DOHH2 (cell line): ENCODE measurements around the gene AK8.

Experiments
- H3F3A ChIP-seq: fragments of 200-600 bp; sonication (generic), shearing (Covaris generic); 2 replicates; pipeline ENCODE4 v1.6.0; 2016; ENCODE audit warnings: antibody characterized with exemption, mild to moderate bottlenecking; ENCODE audit not compliant: control insufficient read depth, insufficient read depth
- H3K27ac ChIP-seq: fragments of 200-600 bp; sonication (generic); 2 replicates; pipeline ENCODE4 v1.5.1; 2014; ENCODE audit warnings: low read depth, mild to moderate bottlenecking, low read length, moderate library complexity
- H3K27me3 ChIP-seq: fragments of 200-600 bp; sonication (generic); 2 replicates; pipeline ENCODE4 v1.6.1; 2014; ENCODE audit warnings: mild to moderate bottlenecking, low read length, mixed read lengths; ENCODE audit not compliant: control insufficient read depth
- H3K36me3 ChIP-seq: fragments of 200-600 bp; sonication (generic); 2 replicates; pipeline ENCODE4 v1.6.1; 2014; ENCODE audit warnings: mild to moderate bottlenecking, low read length, moderate library complexity, mixed read lengths; ENCODE audit not compliant: control insufficient read depth
- H3K4me1 ChIP-seq: fragments of 200-600 bp; sonication (generic); 2 replicates; pipeline ENCODE4 v1.6.1; 2014; ENCODE audit warnings: mild to moderate bottlenecking, low read length, mixed read lengths; ENCODE audit not compliant: control insufficient read depth
- H3K4me2 ChIP-seq: fragments of 200-600 bp; sonication (generic); 2 replicates; pipeline ENCODE4 v1.6.0; 2014; ENCODE audit warnings: mild to moderate bottlenecking, low read length, moderate library complexity
- H3K4me3 ChIP-seq: fragments of 200-600 bp; sonication (generic); 2 replicates; pipeline ENCODE4 v1.5.1; 2014; ENCODE audit warnings: mild to moderate bottlenecking, low read length, mixed read lengths
- H3K79me2 ChIP-seq: fragments of 200-600 bp; sonication (generic); 2 replicates; pipeline ENCODE4 v1.6.1; 2014; ENCODE audit warnings: mild to moderate bottlenecking, low read length, mixed read lengths; ENCODE audit not compliant: control insufficient read depth
- H3K9me2 ChIP-seq: fragments of 200-600 bp; sonication (generic); replicated peaks from 2 replicates; pipeline ENCODE4 v1.6.1; 2014; ENCODE audit warnings: mild to moderate bottlenecking, low read length, mixed read lengths; ENCODE audit not compliant: control insufficient read depth
- H3K9me3 ChIP-seq: fragments of 200-600 bp; sonication (generic); 2 replicates; pipeline ENCODE4 v1.6.1; 2014; ENCODE audit warnings: antibody characterized with exemption, low read length, mixed read lengths; ENCODE audit not compliant: control insufficient read depth, insufficient read depth
- H4K20me1 ChIP-seq: fragments of 200-600 bp; sonication (generic); 2 replicates; pipeline ENCODE4 v1.6.0; 2014; ENCODE audit warnings: low read depth, mild to moderate bottlenecking, antibody characterized with exemption, low read length, moderate library complexity; ENCODE audit not compliant: control insufficient read depth, insufficient read depth
- CTCF ChIP-seq: fragments of 200-600 bp; sonication (generic); IDR thresholded peaks from one replicate; pipeline ENCODE4 v1.5.1; 2014; ENCODE audit warnings: antibody characterized with exemption, mild to moderate bottlenecking, low read depth, low read length; ENCODE audit not compliant: poor library complexity, severe bottlenecking
- EZH2phosphoT487 ChIP-seq: fragments of 200-600 bp; sonication (generic); IDR thresholded peaks from 2 replicates; pipeline ENCODE4 v1.6.1; 2017; ENCODE audit warnings: borderline replicate concordance, mild to moderate bottlenecking, antibody characterized with exemption, low read length, moderate library complexity, mixed read lengths

The AK8 gene

GRCh38 chr9:132769906-132770769 is 107.9 kb downstream of the AK8 start:
- Histone ChIP-seq H4K20me1 (no peaks in the 10 kb centered on the region), H3K4me2 (peak overlapping the region; percentile 97), H3K9me3 (peaks cover 4% of the 10 kb centered on the region; the same call in 1 of the 2 replicates), H3K79me2 (no peaks in the 10 kb centered on the region), H3K27me3 (no peaks in the 10 kb centered on the region; the same call in 1 of the 2 replicates), H3K4me1 (peaks cover 23% of the 10 kb centered on the region), H3F3A (no peaks in the 10 kb centered on the region), H3K27ac (peak overlapping the region; percentile 39), H3K4me3 (peak overlapping the region; percentile 74), H3K9me2 (no peaks in the 10 kb centered on the region), H3K36me3 (no peaks in the 10 kb centered on the region)
- TF ChIP-seq CTCF (no peak), EZH2phosphoT487 (no peak)

- no peaks in the 10 kb centered on the region for H3F3A ChIP-seq
- H3K9me3 ChIP-seq, result peaks cover 4% of the 10 kb centered on the region; the same call in 1 of the 2 replicates
- H3K79me2 ChIP-seq, result no peaks in the 10 kb centered on the region
- H3K9me2 ChIP-seq, result no peaks in the 10 kb centered on the region
- H3K4me2 ChIP-seq, result peak overlapping the region; percentile 97
- TF ChIP-seq CTCF (peak; percentile 32), EZH2phosphoT487 (no peak)
- H3K4me3 ChIP-seq, result peak overlapping the region; percentile 74
- no peaks in the 10 kb centered on the region for H3K36me3 ChIP-seq
- peak overlapping the region; percentile 39 for H3K27ac ChIP-seq
- H4K20me1 ChIP-seq, result no peaks in the 10 kb centered on the region
- no peaks in the 10 kb centered on the region; the same call in 1 of the 2 replicates for H3K27me3 ChIP-seq
- H3K4me1 ChIP-seq, result peaks cover 23% of the 10 kb centered on the region
Measured at GRCh38 chr9:132768932-132769905, 108.9 kb downstream of the AK8 start.

- H3K4me2 ChIP-seq, result no peak overlapping the region
- no peaks in the 10 kb centered on the region for H3K36me3 ChIP-seq
- peaks cover 3% of the 10 kb centered on the region for H3K4me1 ChIP-seq
- H3K9me2 ChIP-seq, result no peaks in the 10 kb centered on the region
- H4K20me1 ChIP-seq, result no peaks in the 10 kb centered on the region
- no peak overlapping the region for H3K27ac ChIP-seq
- no peaks in the 10 kb centered on the region for H3K27me3 ChIP-seq
- no peak overlapping the region for H3K4me3 ChIP-seq
- H3F3A ChIP-seq, result no peaks in the 10 kb centered on the region
- H3K9me3 ChIP-seq, result peaks cover 4% of the 10 kb centered on the region; the same call in 1 of the 2 replicates
- no peaks in the 10 kb centered on the region for H3K79me2 ChIP-seq
- TF ChIP-seq EZH2phosphoT487 (no peak), CTCF (no peak)
Measured at GRCh38 chr9:132763574-132763973, 114.5 kb downstream of the AK8 start.
